Mesendoderm (in vitro differentiated cells): ENCODE data around the gene CGA.

Source experiments
- DNase-seq: peaks from one replicate; pipeline ENCODE4 v3.0.0; 2013
- H2AK5ac ChIP-seq: 2 replicates; pipeline ENCODE4 v1.6.1; 2013; ENCODE audit warnings: low read length, inconsistent platforms
- H2BK120ac ChIP-seq: 2 replicates; pipeline ENCODE4 v1.6.1; 2013; ENCODE audit warnings: low read depth, mild to moderate bottlenecking, low read length, moderate library complexity, mixed read lengths
- H2BK15ac ChIP-seq: replicated peaks from 2 replicates; pipeline ENCODE4 v1.6.1; 2013; ENCODE audit warnings: low read depth, mild to moderate bottlenecking, moderate library complexity
- H2BK5ac ChIP-seq: 2 replicates; pipeline ENCODE4 v1.6.1; 2013; ENCODE audit warnings: low read length, inconsistent platforms
- H3K18ac ChIP-seq: 2 replicates; pipeline ENCODE4 v1.6.1; 2013; ENCODE audit warnings: mild to moderate bottlenecking, low read length, mixed read lengths
- H3K23ac ChIP-seq: one replicate; pipeline ENCODE4 v1.6.1; 2013; ENCODE audit warnings: low read length
- H3K27ac ChIP-seq: 2 replicates; pipeline ENCODE4 v1.5.1; 2013; ENCODE audit warnings: low read depth, mild to moderate bottlenecking, inconsistent platforms, low read length, moderate library complexity
- H3K27me3 ChIP-seq: 2 replicates; pipeline ENCODE4 v1.6.1; 2013; ENCODE audit warnings: low read length, control low read depth, mild to moderate bottlenecking, inconsistent platforms; ENCODE audit not compliant: insufficient read depth, poor library complexity
- H3K36me3 ChIP-seq: 2 replicates; pipeline ENCODE4 v1.6.1; 2013; ENCODE audit warnings: low read length, inconsistent platforms; ENCODE audit not compliant: control insufficient read depth, insufficient read depth
- H3K4ac ChIP-seq: one replicate; pipeline ENCODE4 v1.6.1; 2013; ENCODE audit warnings: low read depth, mild to moderate bottlenecking, low read length, moderate library complexity
- H3K4me1 ChIP-seq: 2 replicates; pipeline ENCODE4 v1.6.1; 2013; ENCODE audit warnings: low read depth, low read length, inconsistent platforms; ENCODE audit not compliant: control insufficient read depth
- H3K4me2 ChIP-seq: 2 replicates; pipeline ENCODE4 v1.6.1; 2013; ENCODE audit warnings: low read length
- H3K4me3 ChIP-seq: 2 replicates; pipeline ENCODE4 v1.5.1; 2013; ENCODE audit warnings: mild to moderate bottlenecking, low read length
- H3K56ac ChIP-seq: one replicate; pipeline ENCODE4 v1.6.1; 2013; ENCODE audit warnings: low read length
- H3K79me1 ChIP-seq: 2 replicates; pipeline ENCODE4 v1.6.1; 2013; ENCODE audit warnings: low read length, inconsistent platforms
- H3K79me2 ChIP-seq: 2 replicates; pipeline ENCODE4 v1.6.1; 2013; ENCODE audit warnings: mild to moderate bottlenecking, low read length; ENCODE audit not compliant: control insufficient read depth, insufficient read depth
- H3K9ac ChIP-seq: 2 replicates; pipeline ENCODE4 v1.6.1; 2013; ENCODE audit warnings: low read length, inconsistent platforms
- H4K5ac ChIP-seq: one replicate; pipeline ENCODE4 v1.6.1; 2013; ENCODE audit warnings: low read length
- H4K8ac ChIP-seq: one replicate; pipeline ENCODE4 v1.6.1; 2013; ENCODE audit warnings: low read depth, mild to moderate bottlenecking, control low read depth, low read length, moderate library complexity
- WGBS: extraction: QIAGEN DNeasy Blood & Tissue Kit; methylation state at CpG from one replicate; pipeline ENCODE4 v1.1.7; 2013; ENCODE audit warnings: low lambda C conversion rate, missing lambda C conversion rate; ENCODE audit not compliant: insufficient coverage; ENCODE audit errors: extremely low coverage; 5-methylcytosine and 5-hydroxymethylcytosine counted together

CGA gene

GRCh38 chr6:87124074-87124473 lies 29.2 kb upstream of the CGA start:
- Histone ChIP-seq H3K79me1 (no peaks in the 10 kb centered on the region), H4K5ac (no peak overlapping the region), H2BK5ac (no peak overlapping the region), H3K36me3 (no peaks in the 10 kb centered on the region), H3K9ac (no peak overlapping the region), H3K27ac (no peak overlapping the region), H3K4me1 (no peaks in the 10 kb centered on the region), H3K4me2 (no peak overlapping the region), H3K27me3 (no peaks in the 10 kb centered on the region), H3K56ac (no peak overlapping the region), H3K79me2 (no peaks in the 10 kb centered on the region), H3K18ac (no peak overlapping the region), H3K4ac (no peak overlapping the region), H2BK120ac (no peak overlapping the region), H4K8ac (no peak overlapping the region), H3K4me3 (no peak overlapping the region), H2BK15ac (no peak overlapping the region), H2AK5ac (no peak overlapping the region), H3K23ac (no peak overlapping the region)
- no peak for DNase-seq
- WGBS, result 100% methylated on average over 1 of the region's 5 CpGs

GRCh38 chr6:87122477-87122876 lies 27.6 kb upstream of the CGA start:
- Histone ChIP-seq H2BK120ac (no peak overlapping the region), H3K56ac (no peak overlapping the region), H3K4me2 (no peak overlapping the region), H4K8ac (no peak overlapping the region), H2BK5ac (no peak overlapping the region), H3K4me3 (no peak overlapping the region), H3K79me1 (no peaks in the 10 kb centered on the region), H3K36me3 (no peaks in the 10 kb centered on the region), H3K18ac (no peak overlapping the region), H3K27ac (no peak overlapping the region), H3K4ac (no peak overlapping the region), H3K23ac (no peak overlapping the region), H4K5ac (no peak overlapping the region), H3K27me3 (no peaks in the 10 kb centered on the region), H2AK5ac (no peak overlapping the region), H3K4me1 (no peaks in the 10 kb centered on the region), H3K9ac (no peak overlapping the region), H2BK15ac (no peak overlapping the region), H3K79me2 (no peaks in the 10 kb centered on the region)
- WGBS, result no CpG with 5 or more reads among the region's 51 CpGs
- no peak for DNase-seq

GRCh38 chr6:87118054-87118453 lies 23.1 kb upstream of the CGA start:
- Histone ChIP-seq H3K4me3 (no peak overlapping the region), H3K79me2 (no peaks in the 10 kb centered on the region), H4K5ac (no peak overlapping the region), H3K4ac (no peak overlapping the region), H3K79me1 (no peaks in the 10 kb centered on the region), H3K18ac (no peak overlapping the region), H4K8ac (no peak overlapping the region), H3K4me1 (no peaks in the 10 kb centered on the region), H2AK5ac (no peak overlapping the region), H2BK15ac (no peak overlapping the region), H3K9ac (no peak overlapping the region), H3K23ac (no peak overlapping the region), H3K36me3 (no peaks in the 10 kb centered on the region), H3K4me2 (no peak overlapping the region), H2BK5ac (no peak overlapping the region), H2BK120ac (no peak overlapping the region), H3K56ac (no peak overlapping the region), H3K27ac (no peak overlapping the region), H3K27me3 (no peaks in the 10 kb centered on the region)
- DNase-seq, result no peak
- WGBS, result no CpG with 5 or more reads among the region's 4 CpGs

DNA sequence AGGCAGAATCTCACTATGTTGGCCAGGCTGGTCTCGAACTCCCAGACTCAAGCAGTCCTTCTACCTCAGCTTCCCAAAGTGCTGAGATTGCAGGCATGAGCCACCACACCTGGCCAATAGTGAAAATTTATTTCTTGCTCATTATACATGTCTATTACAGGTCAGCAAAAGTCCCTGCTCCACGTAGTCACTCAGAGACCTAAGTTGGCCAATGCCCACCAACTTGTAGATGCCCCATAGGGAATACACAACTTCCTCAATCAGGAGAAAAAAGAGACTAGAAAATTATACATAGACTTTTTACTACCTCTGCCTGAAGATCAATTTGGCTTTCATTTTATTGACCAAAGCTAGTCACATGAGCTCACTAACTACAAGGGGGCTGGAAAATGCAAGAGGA lies 22.0 kb upstream of the CGA start:
- Histone ChIP-seq H3K56ac (no peak overlapping the region), H4K8ac (no peak overlapping the region), H3K4me1 (no peaks in the 10 kb centered on the region), H3K36me3 (no peaks in the 10 kb centered on the region), H3K27ac (no peak overlapping the region), H2BK5ac (no peak overlapping the region), H3K4me3 (no peak overlapping the region), H3K79me2 (no peaks in the 10 kb centered on the region), H3K79me1 (no peaks in the 10 kb centered on the region), H4K5ac (no peak overlapping the region), H2BK120ac (no peak overlapping the region), H3K23ac (no peak overlapping the region), H2BK15ac (no peak overlapping the region), H3K4me2 (no peak overlapping the region), H3K4ac (no peak overlapping the region), H3K9ac (no peak overlapping the region), H3K27me3 (no peaks in the 10 kb centered on the region), H3K18ac (no peak overlapping the region), H2AK5ac (no peak overlapping the region)
- WGBS, result no CpG with 5 or more reads among the region's 2 CpGs
- DNase-seq, result no peak

DNA sequence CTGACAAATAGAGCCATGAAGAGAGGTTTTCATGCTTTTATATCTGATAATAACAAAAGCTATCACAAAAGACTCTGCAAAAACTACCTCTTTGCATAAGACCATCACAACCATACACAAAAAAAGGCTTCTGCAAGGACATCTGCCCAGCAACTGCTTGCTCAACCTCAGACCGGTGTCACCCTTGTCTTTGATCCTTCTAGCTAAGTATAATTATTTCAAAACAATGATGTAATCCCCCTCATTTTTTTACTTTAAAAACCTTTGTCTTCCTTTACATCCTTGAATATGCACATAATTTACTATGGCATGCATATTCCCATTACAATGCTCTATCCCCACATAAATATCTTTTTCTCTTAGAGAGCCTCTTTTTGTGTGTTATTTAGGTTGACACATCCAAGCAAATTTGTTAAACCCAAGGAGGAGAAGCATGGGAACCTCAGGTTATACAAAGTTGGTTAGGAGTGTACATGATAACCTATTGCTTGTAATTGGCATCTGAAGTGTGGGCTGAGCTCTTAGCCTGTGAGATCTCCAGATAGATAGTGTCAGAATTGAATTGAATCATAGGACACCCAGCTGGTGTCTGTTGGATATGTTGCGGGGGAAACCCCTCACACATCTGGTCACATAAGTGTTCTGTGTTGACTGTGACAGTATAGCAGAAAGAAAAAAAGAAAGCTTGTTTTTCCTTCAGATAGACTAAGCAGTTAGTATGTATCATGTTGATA lies 20.7 kb upstream of the CGA start:
- WGBS, result no CpG with 5 or more reads among the region's 2 CpGs

GRCh38 chr6:87110636-87111035 lies 15.7 kb upstream of the CGA start:
- no peak overlapping the region for H3K27ac ChIP-seq
- no peak overlapping the region for H3K4me3 ChIP-seq
- no peak overlapping the region for H3K56ac ChIP-seq
- H3K4ac ChIP-seq, result no peak overlapping the region
- H4K8ac ChIP-seq, result no peak overlapping the region
- no peak overlapping the region for H2BK120ac ChIP-seq
- H3K18ac ChIP-seq, result no peak overlapping the region
- DNase-seq, result no peak
- WGBS, result no CpG with 5 or more reads among the region's 1 CpG
- H3K36me3 ChIP-seq, result no peaks in the 10 kb centered on the region
- no peak overlapping the region for H3K23ac ChIP-seq
- H3K27me3 ChIP-seq, result no peaks in the 10 kb centered on the region
- no peak overlapping the region for H3K4me2 ChIP-seq
- no peak overlapping the region for H2BK15ac ChIP-seq
- no peaks in the 10 kb centered on the region for H3K79me1 ChIP-seq
- no peak overlapping the region for H4K5ac ChIP-seq
- H3K4me1 ChIP-seq, result no peaks in the 10 kb centered on the region
- H2BK5ac ChIP-seq, result no peak overlapping the region
- H2AK5ac ChIP-seq, result no peak overlapping the region
- H3K79me2 ChIP-seq, result no peaks in the 10 kb centered on the region
- no peak overlapping the region for H3K9ac ChIP-seq

More for the DNA sequence above, 20.7 kb upstream of the CGA start:
- no peak overlapping the region for H3K27ac ChIP-seq
- H3K36me3 ChIP-seq, result no peaks in the 10 kb centered on the region
- H3K56ac ChIP-seq, result no peak overlapping the region
- H4K8ac ChIP-seq, result no peak overlapping the region
- no peaks in the 10 kb centered on the region for H3K4me1 ChIP-seq
- H3K27me3 ChIP-seq, result no peaks in the 10 kb centered on the region
- no peak overlapping the region for H3K4ac ChIP-seq
- no peak overlapping the region for H2BK15ac ChIP-seq
- H4K5ac ChIP-seq, result no peak overlapping the region
- no peak overlapping the region for H2BK120ac ChIP-seq
- no peak overlapping the region for H2AK5ac ChIP-seq
- no peak overlapping the region for H3K4me3 ChIP-seq
- no peak overlapping the region for H3K9ac ChIP-seq
- no peak overlapping the region for H3K4me2 ChIP-seq
- no peaks in the 10 kb centered on the region for H3K79me1 ChIP-seq
- no peak overlapping the region for H2BK5ac ChIP-seq
- H3K18ac ChIP-seq, result no peak overlapping the region
- H3K79me2 ChIP-seq, result no peaks in the 10 kb centered on the region
- DNase-seq, result no peak
- H3K23ac ChIP-seq, result no peak overlapping the region
